MCF 10A (cell line): ENCODE data around the gene TTC19. TPM values are rescaled to one million over a fixed set of nuclear protein-coding genes. Genes with fewer than 3 reads are reported as not detected.
A peak's percentile ranks its signal among the peaks of the same experiment; 100 is the strongest.

Source experiments
- BruUV-seq: library from RNA; stranded (reverse); fragments of 400-500 nt; replicated peaks from 2 replicates; lab custom pipeline; 2021; lab: Mats Ljungman, UMichigan
- CTCF ChIA-PET: fragments of 300-600 bp; sonication (Branson Sonifier 250); formaldehyde crosslinking; extraction: SDS; loops from one replicate; lab custom pipeline; 2021; ENCODE audit warnings: antibody characterized with exemption, inconsistent platforms; lab: Yijun Ruan, JAX
- POLR2A ChIA-PET: fragments of 300-600, 350-650 bp; sonication (Branson Sonifier 250); formaldehyde crosslinking; extraction: SDS; loops from one replicate; lab custom pipeline; 2020; ENCODE audit warnings: antibody characterized with exemption, inconsistent platforms; lab: Yijun Ruan, JAX
- DNase-seq: peaks from one replicate; pipeline ENCODE4 v3.0.0-alpha.2; 2018; ENCODE audit not compliant: unreplicated experiment
- H3K27ac Mint-ChIP-seq: one replicate; pipeline ENCODE4 v1.8.0; 2022; ENCODE audit warnings: mild to moderate bottlenecking, low read depth, mixed read lengths; ENCODE audit not compliant: unreplicated experiment
- H3K27me3 Mint-ChIP-seq: one replicate; pipeline ENCODE4 v1.8.0; 2022; ENCODE audit warnings: mixed read lengths; ENCODE audit not compliant: insufficient read depth, unreplicated experiment
- H3K36me3 Mint-ChIP-seq: one replicate; pipeline ENCODE4 v1.8.0; 2022; ENCODE audit warnings: mild to moderate bottlenecking, moderate library complexity, mixed read lengths; ENCODE audit not compliant: insufficient read depth, unreplicated experiment
- H3K4me1 Mint-ChIP-seq: one replicate; pipeline ENCODE4 v1.8.0; 2022; ENCODE audit warnings: mixed read lengths; ENCODE audit not compliant: insufficient read depth, unreplicated experiment
- H3K4me3 Mint-ChIP-seq: one replicate; pipeline ENCODE4 v1.8.0; 2022; ENCODE audit warnings: mild to moderate bottlenecking, moderate library complexity, mixed read lengths; ENCODE audit not compliant: unreplicated experiment
- H3K9me3 Mint-ChIP-seq: one replicate; pipeline ENCODE4 v1.8.0; 2022; ENCODE audit warnings: mixed read lengths; ENCODE audit not compliant: unreplicated experiment
- intact Hi-C: fragments of 100-400 bp; cut with micrococcal nuclease; formaldehyde crosslinking; loops from 2 replicates; pipeline ENCODE4 v1.14.1; 2022
- total RNA-seq: library from RNA; stranded (reverse); gene quantifications from 2 replicates; pipeline ENCODE4 v1.2.3, GENCODE V29; 2022
- TF ChIP-seq, protein P1 (sequence below): fragments of 200-600 bp; IDR thresholded peaks from one replicate; pipeline ENCODE4 v1.8.0; 2022; ENCODE audit warnings: antibody characterized with exemption, mild to moderate bottlenecking; ENCODE audit not compliant: unreplicated experiment

The TTC19 gene
- total RNA-seq, 1 experiment from 2014 or later: 46.7 TPM

DNA sequence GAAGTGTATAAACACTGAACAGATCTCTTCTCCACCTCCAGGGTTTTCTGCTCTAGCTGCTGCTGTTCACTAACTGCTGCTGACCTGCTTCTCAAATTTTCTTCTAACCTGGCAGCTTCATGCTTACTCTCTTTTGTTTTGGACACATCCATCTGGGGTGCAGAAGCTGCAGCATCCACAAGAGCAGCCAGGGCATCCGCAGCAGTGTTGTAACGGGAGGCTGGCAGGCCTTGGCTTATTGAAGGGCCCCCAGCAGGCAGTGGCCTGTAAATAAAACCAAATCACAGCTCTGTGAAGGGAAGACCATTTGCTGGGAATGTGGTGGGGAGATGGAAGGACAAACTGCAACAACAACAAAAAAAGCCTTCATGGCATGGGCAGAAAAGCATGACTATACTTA is 62.0 kb downstream of the TTC19 start:
- POLR2A ChIA-PET: interaction anchor here (1.4 kb wide), 1 partner anchor 14 kb away, joined by 3 read pairs; no protein-coding TSS in a partner anchor
- no peaks in the 10 kb centered on the region for H3K4me1 Mint-ChIP-seq
- no peak for DNase-seq
- CTCF ChIA-PET: interaction anchor here (0.9 kb wide), 1 partner anchor 125 kb away, joined by 3 read pairs; no protein-coding TSS in a partner anchor
- H3K27me3 Mint-ChIP-seq: no peaks in the 10 kb centered on the region
- TF ChIP-seq, protein P1, sequence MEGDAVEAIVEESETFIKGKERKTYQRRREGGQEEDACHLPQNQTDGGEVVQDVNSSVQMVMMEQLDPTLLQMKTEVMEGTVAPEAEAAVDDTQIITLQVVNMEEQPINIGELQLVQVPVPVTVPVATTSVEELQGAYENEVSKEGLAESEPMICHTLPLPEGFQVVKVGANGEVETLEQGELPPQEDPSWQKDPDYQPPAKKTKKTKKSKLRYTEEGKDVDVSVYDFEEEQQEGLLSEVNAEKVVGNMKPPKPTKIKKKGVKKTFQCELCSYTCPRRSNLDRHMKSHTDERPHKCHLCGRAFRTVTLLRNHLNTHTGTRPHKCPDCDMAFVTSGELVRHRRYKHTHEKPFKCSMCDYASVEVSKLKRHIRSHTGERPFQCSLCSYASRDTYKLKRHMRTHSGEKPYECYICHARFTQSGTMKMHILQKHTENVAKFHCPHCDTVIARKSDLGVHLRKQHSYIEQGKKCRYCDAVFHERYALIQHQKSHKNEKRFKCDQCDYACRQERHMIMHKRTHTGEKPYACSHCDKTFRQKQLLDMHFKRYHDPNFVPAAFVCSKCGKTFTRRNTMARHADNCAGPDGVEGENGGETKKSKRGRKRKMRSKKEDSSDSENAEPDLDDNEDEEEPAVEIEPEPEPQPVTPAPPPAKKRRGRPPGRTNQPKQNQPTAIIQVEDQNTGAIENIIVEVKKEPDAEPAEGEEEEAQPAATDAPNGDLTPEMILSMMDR: no peak
- H3K4me3 Mint-ChIP-seq: no peak overlapping the region
- intact Hi-C loops: no loop called here
- H3K9me3 Mint-ChIP-seq: no peaks in the 10 kb centered on the region
- no peak overlapping the region for H3K27ac Mint-ChIP-seq
- peaks cover 91% of the 10 kb centered on the region for H3K36me3 Mint-ChIP-seq
- BruUV-seq: TSS peak; percentile 36

DNA sequence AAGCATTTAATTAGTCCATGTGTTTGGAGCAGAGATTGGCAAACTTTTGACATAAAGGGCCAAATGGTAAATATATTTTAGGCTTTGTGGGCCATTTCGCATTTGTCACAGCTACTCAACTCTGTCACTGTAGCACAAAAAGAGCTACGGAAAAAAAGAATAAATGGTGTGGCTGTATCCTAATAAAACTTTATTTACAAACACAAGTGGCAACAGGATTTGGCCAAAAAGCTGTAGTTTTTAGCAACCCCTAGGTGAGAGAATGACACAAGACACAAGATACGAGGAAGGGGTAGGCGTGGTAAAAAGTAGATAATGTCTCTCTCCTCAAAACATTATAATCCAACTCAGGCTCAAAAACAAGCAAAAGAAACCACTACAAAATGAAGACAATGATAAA is 66.5 kb downstream of the TTC19 start:
- H3K36me3 Mint-ChIP-seq: peaks cover 90% of the 10 kb centered on the region
- no peak overlapping the region for H3K4me3 Mint-ChIP-seq
- H3K4me1 Mint-ChIP-seq: no peaks in the 10 kb centered on the region
- H3K27me3 Mint-ChIP-seq: no peaks in the 10 kb centered on the region
- POLR2A ChIA-PET: interaction anchor here (1.5 kb wide), 1 partner anchor 12 kb away, joined by 3 read pairs; no protein-coding TSS in a partner anchor
- CTCF ChIA-PET: interaction anchor here (0.6 to 0.7 kb wide), 2 partner anchors 19 to 58 kb away, joined by 3 to 4 read pairs; no protein-coding TSS in a partner anchor
- H3K9me3 Mint-ChIP-seq: no peaks in the 10 kb centered on the region
- DNase-seq: no peak
- no TSS peak for BruUV-seq
- TF ChIP-seq, protein P1: no peak
- intact Hi-C loops: no loop called here
- H3K27ac Mint-ChIP-seq: no peak overlapping the region

DNA sequence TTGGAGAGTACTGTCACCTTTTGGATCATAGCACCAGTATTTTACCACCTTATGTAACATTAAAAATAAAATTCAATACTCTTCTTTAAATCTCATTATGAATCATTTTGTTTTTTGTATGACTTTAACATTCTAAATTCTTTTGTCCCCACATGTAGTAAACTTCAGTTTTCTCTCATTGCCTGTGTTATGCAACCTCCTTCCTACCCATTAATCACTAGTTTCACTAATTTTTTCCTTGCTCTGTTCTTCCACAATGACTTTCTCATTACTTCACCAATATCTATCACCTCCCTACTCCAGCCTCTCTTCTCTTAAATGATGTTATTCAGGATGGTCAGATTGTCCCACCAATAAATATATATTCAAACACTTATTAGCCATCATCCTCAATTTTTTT is 68.7 kb downstream of the TTC19 start:
- H3K27ac Mint-ChIP-seq: no peak overlapping the region
- CTCF ChIA-PET: interaction anchor here (0.5 kb wide), 1 partner anchor 48 kb away, joined by 3 read pairs; no protein-coding TSS in a partner anchor
- no peak overlapping the region for H3K4me3 Mint-ChIP-seq
- no TSS peak for BruUV-seq
- no peaks in the 10 kb centered on the region for H3K27me3 Mint-ChIP-seq
- POLR2A ChIA-PET: no interaction called here
- H3K4me1 Mint-ChIP-seq: no peaks in the 10 kb centered on the region
- intact Hi-C loops: no loop called here
- peaks cover 92% of the 10 kb centered on the region for H3K36me3 Mint-ChIP-seq
- H3K9me3 Mint-ChIP-seq: no peaks in the 10 kb centered on the region
- DNase-seq: no peak
- TF ChIP-seq, protein P1: no peak

DNA sequence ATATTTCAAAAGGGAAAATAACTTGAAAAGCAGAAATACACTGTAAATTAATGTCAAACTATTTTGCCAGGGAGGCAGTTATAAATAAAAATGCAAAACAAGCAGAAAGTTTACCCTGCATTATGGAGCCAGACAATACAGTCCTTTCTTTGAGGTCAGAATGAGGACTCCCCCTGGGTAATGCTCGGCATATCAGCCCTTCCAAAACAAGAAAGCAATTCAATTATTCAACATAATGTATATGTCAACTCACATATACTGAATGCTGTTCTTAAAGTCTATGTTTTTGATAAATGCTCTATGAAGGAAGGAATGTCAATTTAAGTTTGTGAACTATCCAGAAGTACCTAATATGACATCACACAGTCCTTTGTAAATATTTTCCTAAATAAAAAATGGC is 72.4 kb downstream of the TTC19 start:
- intact Hi-C loops: no loop called here
- Mint-ChIP-seq H3K9me3 (no peaks in the 10 kb centered on the region), H3K27ac (no peak overlapping the region), H3K27me3 (no peaks in the 10 kb centered on the region), H3K36me3 (peaks cover 89% of the 10 kb centered on the region), H3K4me1 (no peaks in the 10 kb centered on the region), H3K4me3 (no peak overlapping the region)
- TF ChIP-seq, protein P1: no peak
- DNase-seq: no peak
- ChIA-PET POLR2A (interaction anchor here (0.9 to 1.9 kb wide), 3 partner anchors 8 to 145 kb away, joined by 3 to 7 read pairs (median 4); partner anchors contain the start of gene PIGL), CTCF (no interaction called here)
- no TSS peak for BruUV-seq
